AG04449 (cell line): ENCODE measurements around the gene PRRC2B.
A peak's percentile ranks its signal among the peaks of the same experiment; 100 is the strongest.
"Not testable (repeated sequence)": the region's sequence is repeated elsewhere in the genome, so short reads cannot be mapped to it uniquely, and the experiment has no call there.

Experiments used
- CTCF ChIA-PET: fragments of 350-600 bp; formaldehyde crosslinking; extraction: SDS; loops from one replicate; lab custom pipeline; 2021; ENCODE audit warnings: antibody characterized with exemption; lab: Yijun Ruan, JAX
- POLR2A ChIA-PET: fragments of 400-600, 350-600 bp; formaldehyde crosslinking; extraction: SDS; loops from one replicate; lab custom pipeline; 2020; ENCODE audit warnings: antibody characterized with exemption, inconsistent platforms; lab: Yijun Ruan, JAX
- DNase-seq: peaks from one replicate; pipeline ENCODE4 v3.0.0-alpha.2; 2010; ENCODE audit warnings: low read depth, low spot score
- H3K4me3 ChIP-seq: 2 replicates; pipeline ENCODE4 v1.5.1; 2011; ENCODE audit warnings: low read depth, mild to moderate bottlenecking, control low read depth, low read length
- TF ChIP-seq, protein P1 (sequence below): IDR thresholded peaks from one replicate; pipeline ENCODE4 v1.5.1; 2011; ENCODE audit warnings: mild to moderate bottlenecking, moderate library complexity, low read length, control low read depth, inconsistent platforms; ENCODE audit not compliant: insufficient read depth; ENCODE audit errors: missing control alignments

The PRRC2B gene

DNA sequence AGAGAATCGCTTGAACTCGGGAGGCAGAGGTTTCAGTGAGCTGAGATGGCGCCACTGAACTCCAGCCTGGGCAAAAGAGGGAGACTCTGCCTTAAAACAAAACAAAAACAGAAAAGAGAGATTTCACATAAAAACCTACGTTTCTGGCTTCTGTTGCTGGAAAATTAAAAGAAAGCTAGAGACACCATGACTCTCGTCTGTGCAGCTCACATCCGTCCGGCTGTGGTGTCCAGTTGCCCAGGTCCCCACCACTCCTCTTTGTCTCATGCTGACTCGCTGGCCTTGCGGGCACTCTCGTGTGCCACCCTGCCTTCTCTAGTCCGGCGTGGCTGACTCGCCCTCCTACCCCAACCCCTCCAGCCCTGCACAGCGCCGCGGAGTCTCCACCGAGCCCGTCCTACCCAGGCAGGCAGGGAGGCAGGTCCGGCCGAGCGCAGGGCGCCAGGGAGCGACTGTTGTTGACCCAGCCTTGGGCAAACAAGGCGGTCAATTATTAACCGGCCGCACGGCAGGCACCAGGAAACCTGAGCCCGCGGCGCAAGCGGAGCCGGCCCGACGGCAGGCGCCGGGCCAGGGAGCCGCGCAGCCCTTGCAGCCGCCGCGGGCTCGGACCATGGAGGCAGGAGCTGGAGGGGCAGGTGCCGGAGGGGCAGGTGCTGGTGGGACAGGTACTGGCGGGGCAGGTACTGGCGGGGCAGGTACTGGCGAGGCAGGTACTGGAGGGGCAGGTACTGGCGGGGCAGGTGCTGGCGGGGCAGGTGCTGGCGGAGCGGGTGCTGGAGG lies 151.3 kb downstream of the PRRC2B start, which contains the start of gene PRRT1B:
TSS of gene PRRT1B (plus strand) at position 521 of the 783 bp plus-strand sequence. CDS start at position 614, 93 bp downstream.
- no peak for DNase-seq
- no peak within 1 kb of the TSS for H3K4me3 ChIP-seq
- TF ChIP-seq, protein P1, sequence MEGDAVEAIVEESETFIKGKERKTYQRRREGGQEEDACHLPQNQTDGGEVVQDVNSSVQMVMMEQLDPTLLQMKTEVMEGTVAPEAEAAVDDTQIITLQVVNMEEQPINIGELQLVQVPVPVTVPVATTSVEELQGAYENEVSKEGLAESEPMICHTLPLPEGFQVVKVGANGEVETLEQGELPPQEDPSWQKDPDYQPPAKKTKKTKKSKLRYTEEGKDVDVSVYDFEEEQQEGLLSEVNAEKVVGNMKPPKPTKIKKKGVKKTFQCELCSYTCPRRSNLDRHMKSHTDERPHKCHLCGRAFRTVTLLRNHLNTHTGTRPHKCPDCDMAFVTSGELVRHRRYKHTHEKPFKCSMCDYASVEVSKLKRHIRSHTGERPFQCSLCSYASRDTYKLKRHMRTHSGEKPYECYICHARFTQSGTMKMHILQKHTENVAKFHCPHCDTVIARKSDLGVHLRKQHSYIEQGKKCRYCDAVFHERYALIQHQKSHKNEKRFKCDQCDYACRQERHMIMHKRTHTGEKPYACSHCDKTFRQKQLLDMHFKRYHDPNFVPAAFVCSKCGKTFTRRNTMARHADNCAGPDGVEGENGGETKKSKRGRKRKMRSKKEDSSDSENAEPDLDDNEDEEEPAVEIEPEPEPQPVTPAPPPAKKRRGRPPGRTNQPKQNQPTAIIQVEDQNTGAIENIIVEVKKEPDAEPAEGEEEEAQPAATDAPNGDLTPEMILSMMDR = no peak
- ChIA-PET POLR2A (no interaction called here), CTCF (no interaction called here)

DNA sequence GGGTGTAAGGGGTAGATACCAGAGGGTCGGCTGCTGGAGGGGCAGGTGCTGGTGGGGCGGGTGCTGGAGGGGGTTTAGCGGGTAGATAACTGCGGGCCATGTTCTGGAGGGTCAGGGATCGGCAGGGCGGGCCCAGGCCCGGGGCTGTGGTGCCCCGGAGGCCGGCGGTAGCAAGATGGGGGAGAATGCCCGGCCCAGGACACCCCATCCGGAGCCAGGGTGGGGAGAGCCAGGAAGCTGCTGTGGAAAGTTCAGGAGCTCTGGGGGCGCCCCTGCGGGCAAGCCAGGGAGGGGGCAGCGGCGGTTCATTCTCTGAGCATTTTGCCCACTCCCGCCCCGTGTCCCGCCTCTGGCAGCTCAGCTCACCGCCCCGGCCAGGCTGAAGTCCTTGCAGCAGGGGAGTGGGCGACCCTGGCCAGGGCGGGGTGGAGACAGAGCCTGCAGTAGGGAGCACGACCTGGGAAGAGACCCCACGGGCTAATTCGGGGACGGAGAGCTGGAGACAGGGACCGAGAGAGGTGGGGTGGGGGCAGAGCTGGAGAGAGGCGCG lies 152.0 kb downstream of the PRRC2B start:
- no peak overlapping the region for H3K4me3 ChIP-seq
- ChIA-PET CTCF (no interaction called here), POLR2A (no interaction called here)
- TF ChIP-seq, protein P1 = no peak
- no peak for DNase-seq

DNA sequence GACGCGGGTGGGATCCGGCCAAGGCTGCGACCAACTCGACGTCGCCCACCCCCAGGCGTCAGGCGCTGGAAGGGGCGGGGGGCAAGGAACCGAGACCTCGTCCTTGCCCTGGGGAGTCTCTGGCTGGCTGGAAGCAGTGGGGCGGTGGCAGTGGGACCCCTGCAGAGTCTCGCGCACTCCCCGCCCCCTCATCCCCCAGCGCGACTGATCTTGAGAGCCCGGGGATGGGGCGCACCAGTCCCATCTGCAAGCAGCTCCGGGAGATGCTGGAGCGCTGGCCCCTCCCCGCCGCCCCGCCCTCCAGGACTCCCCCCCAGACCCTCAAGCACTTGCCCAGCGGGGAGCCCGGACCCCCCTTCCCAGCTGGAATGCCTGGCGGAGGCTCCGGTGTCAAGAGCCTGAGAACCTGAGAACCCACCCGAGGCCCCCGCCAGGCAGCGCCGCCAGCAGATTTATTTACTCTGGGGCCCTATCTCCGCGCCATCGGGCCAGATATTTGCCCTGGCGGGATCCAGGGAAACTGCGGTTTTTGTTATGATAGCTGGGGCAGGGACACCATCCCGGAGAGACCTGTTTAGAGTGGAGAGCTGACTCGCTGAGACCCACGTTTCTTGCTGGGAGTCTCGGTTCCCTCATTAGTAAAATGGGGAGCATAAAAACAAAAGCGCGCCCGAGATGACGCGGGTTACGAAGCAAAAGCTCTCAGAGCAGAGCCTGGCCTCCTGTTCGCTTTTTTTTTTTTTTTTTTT lies 152.6 kb downstream of the PRRC2B start:
- no peak for DNase-seq
- CTCF ChIA-PET = interaction anchor here (1.1 kb wide), 1 partner anchor 194 kb away, joined by 4 read pairs; the partner anchor contains the start of gene RAPGEF1
- peak overlapping the region; percentile 43 for H3K4me3 ChIP-seq

DNA sequence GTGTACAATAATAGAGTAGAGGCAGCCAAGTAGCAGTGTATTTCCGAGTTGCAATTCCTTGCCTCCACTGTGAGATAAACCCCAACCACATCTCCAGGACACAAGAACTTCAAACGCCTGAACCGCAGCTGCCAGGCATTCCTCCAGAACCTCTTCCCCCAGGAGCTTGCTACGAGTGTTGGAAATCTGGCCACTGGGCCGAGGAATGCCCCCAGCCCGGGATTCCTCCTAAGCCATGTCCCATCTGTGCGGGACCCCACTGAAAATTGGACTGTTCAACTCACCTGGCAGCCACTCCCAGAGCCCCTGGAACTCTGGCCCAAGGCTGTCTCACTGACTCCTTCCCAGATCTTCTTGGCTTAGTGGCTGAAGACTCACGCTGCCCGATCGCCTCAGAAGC lies 155.3 kb downstream of the PRRC2B start:
- H3K4me3 ChIP-seq, POLR2A ChIA-PET, DNase-seq, CTCF ChIA-PET: not testable (repeated sequence)

More for the DNA sequence above, 152.6 kb downstream of the PRRC2B start:
- POLR2A ChIA-PET = interaction anchor here (0.5 to 0.7 kb wide), 2 partner anchors 30 to 193 kb away, joined by 3 to 4 read pairs; partner anchors contain the start of gene RAPGEF1
- TF ChIP-seq, protein P1 = no peak
